NB4 (cell line): Measurements from ENCODE around the gene BRPF3.

Experiments
- DNase-seq: peaks from one replicate; pipeline ENCODE4 v3.0.0; 2010; ENCODE audit warnings: low read depth
- H3K4me3 ChIP-seq: one replicate; pipeline ENCODE4 v1.5.1; 2011; ENCODE audit warnings: mild to moderate bottlenecking, low read depth, low read length, moderate library complexity
- CTCF ChIP-seq: IDR thresholded peaks from one replicate; pipeline ENCODE4 v1.5.1; 2012; ENCODE audit warnings: low read depth, low read length
- MAX ChIP-seq: IDR thresholded peaks from 2 replicates; pipeline ENCODE4 v1.6.1; 2011; ENCODE audit warnings: low read depth, low read length
- MYC ChIP-seq: IDR thresholded peaks from 2 replicates; pipeline ENCODE4 v1.6.1; 2011; ENCODE audit warnings: low read depth, low read length
- POLR2A ChIP-seq: IDR thresholded peaks from 2 replicates; pipeline ENCODE4 v1.6.1; 2011; ENCODE audit warnings: mild to moderate bottlenecking; ENCODE audit not compliant: insufficient read length; ENCODE audit errors: extremely low read depth

BRPF3 gene

GRCh38 chr6:36160147-36160760, 36.3 kb upstream of the BRPF3 start:
- TF ChIP-seq MAX, result no peak
- TF ChIP-seq MYC, result no peak
- TF ChIP-seq POLR2A, result no peak
- TF ChIP-seq CTCF, result no peak
- DNase-seq, result no peak
- no peak overlapping the region for H3K4me3 ChIP-seq

GRCh38 chr6:36169023-36170007, 27.2 kb upstream of the BRPF3 start:
- TF ChIP-seq MYC, result no peak
- no peak for TF ChIP-seq CTCF
- no peak for TF ChIP-seq MAX
- no peak for TF ChIP-seq POLR2A
- H3K4me3 ChIP-seq, result no peak overlapping the region
- no peak for DNase-seq

- TF ChIP-seq MYC, result no peak
- TF ChIP-seq CTCF, result no peak
- DNase-seq, result no peak
- H3K4me3 ChIP-seq, result no peak overlapping the region
Measured at GRCh38 chr6:36170704-36171103, 25.8 kb upstream of the BRPF3 start.

- no peak overlapping the region for H3K4me3 ChIP-seq
- TF ChIP-seq MYC (no peak), MAX (no peak), POLR2A (no peak), CTCF (no peak)
- no peak for DNase-seq
Measured at GRCh38 chr6:36171573-36171972, 25.0 kb upstream of the BRPF3 start.

GRCh38 chr6:36177166-36177565, 19.4 kb upstream of the BRPF3 start:
- TF ChIP-seq MYC (no peak), CTCF (no peak), POLR2A (no peak), MAX (no peak)
- no peak for DNase-seq
- H3K4me3 ChIP-seq, result no peak overlapping the region
